Large intestine (tissue), 3 donors: ENCODE results near the gene USP35. TPM values are rescaled to one million over a fixed set of nuclear protein-coding genes. Genes with fewer than 3 reads are reported as not detected.

ENCODE experiments used
- DNase-seq, 2 donors: peaks; one replicate each; pipeline versions ENCODE4 v3.0.0 to v3.0.0-alpha.2; 2013
- H3K27ac ChIP-seq: one replicate; pipeline ENCODE4 v1.5.1; 2013; ENCODE audit warnings: low read length
- H3K27me3 ChIP-seq: 2 replicates; pipeline ENCODE4 v1.6.1; 2013; ENCODE audit warnings: low read length; ENCODE audit not compliant: control insufficient read depth, insufficient read depth
- H3K36me3 ChIP-seq: 2 replicates; pipeline ENCODE4 v1.6.1; 2013; ENCODE audit warnings: low read length; ENCODE audit not compliant: control insufficient read depth, insufficient read depth
- H3K4me1 ChIP-seq: one replicate; pipeline ENCODE4 v1.6.1; 2013; ENCODE audit warnings: low read length; ENCODE audit not compliant: control insufficient read depth, insufficient read depth
- H3K4me3 ChIP-seq: one replicate; pipeline ENCODE4 v1.5.1; 2013; ENCODE audit warnings: low read length
- H3K9me3 ChIP-seq: one replicate; pipeline ENCODE4 v1.6.1; 2013; ENCODE audit warnings: mild to moderate bottlenecking, low read depth, low read length, moderate library complexity; ENCODE audit not compliant: control insufficient read depth
- WGBS: methylation state at CpG from one replicate; pipeline ENCODE4 v1.1.5; 2013; ENCODE audit warnings: low lambda C conversion rate; ENCODE audit not compliant: insufficient coverage; 5-methylcytosine and 5-hydroxymethylcytosine counted together
- polyA plus RNA-seq: library from polyadenylated mRNA; unstranded; fragments of 120-200 nt; gene quantifications from one replicate; pipeline ENCODE4 v1.2.1, GENCODE V29; 2013

The USP35 gene
- polyA plus RNA-seq, 1 donor: 2.9 TPM

GRCh38 chr11:78208257-78209165, 19.8 kb downstream of the USP35 start:
- Histone ChIP-seq H3K27me3 (no peaks in the 10 kb centered on the region), H3K27ac (no peak overlapping the region), H3K9me3 (no peaks in the 10 kb centered on the region), H3K36me3 (peaks cover 10% of the 10 kb centered on the region), H3K4me3 (no peak overlapping the region), H3K4me1 (no peaks in the 10 kb centered on the region)
- no peak for DNase-seq
- WGBS: no CpG with 5 or more reads among the region's 16 CpGs

GRCh38 chr11:78209478-78209877, 20.8 kb downstream of the USP35 start:
- WGBS: no CpG with 5 or more reads among the region's 18 CpGs
- H3K9me3 ChIP-seq: no peaks in the 10 kb centered on the region
- no peak overlapping the region for H3K4me3 ChIP-seq
- H3K27me3 ChIP-seq: no peaks in the 10 kb centered on the region
- no peaks in the 10 kb centered on the region for H3K4me1 ChIP-seq
- peaks cover 15% of the 10 kb centered on the region for H3K36me3 ChIP-seq
- H3K27ac ChIP-seq: no peak overlapping the region
- no peak for DNase-seq

GRCh38 chr11:78210000-78210608, 21.4 kb downstream of the USP35 start:
- Histone ChIP-seq H3K9me3 (no peaks in the 10 kb centered on the region), H3K4me1 (no peaks in the 10 kb centered on the region), H3K4me3 (no peak overlapping the region), H3K27ac (no peak overlapping the region), H3K27me3 (no peaks in the 10 kb centered on the region), H3K36me3 (peaks cover 18% of the 10 kb centered on the region)
- DNase-seq: no peak
- WGBS: no CpG with 5 or more reads among the region's 31 CpGs

- DNase-seq: no peak
- WGBS: 100% methylated on average over 3 of the region's 5 CpGs
- no peak overlapping the region for H3K27ac ChIP-seq
- H3K27me3 ChIP-seq: no peaks in the 10 kb centered on the region
- no peaks in the 10 kb centered on the region for H3K4me1 ChIP-seq
- H3K4me3 ChIP-seq: no peak overlapping the region
- peaks cover 20% of the 10 kb centered on the region for H3K36me3 ChIP-seq
- no peaks in the 10 kb centered on the region for H3K9me3 ChIP-seq
Measured at GRCh38 chr11:78211565-78211964, 22.8 kb downstream of the USP35 start.

- H3K4me3 ChIP-seq: no peak overlapping the region
- peaks cover 22% of the 10 kb centered on the region for H3K36me3 ChIP-seq
- no CpG with 5 or more reads among the region's 11 CpGs for WGBS
- no peak for DNase-seq
- H3K9me3 ChIP-seq: no peaks in the 10 kb centered on the region
- no peaks in the 10 kb centered on the region for H3K27me3 ChIP-seq
- H3K27ac ChIP-seq: no peak overlapping the region
- no peaks in the 10 kb centered on the region for H3K4me1 ChIP-seq
Measured at GRCh38 chr11:78212586-78213371, 24.1 kb downstream of the USP35 start.

- Histone ChIP-seq H3K4me1 (no peaks in the 10 kb centered on the region), H3K27me3 (no peaks in the 10 kb centered on the region), H3K27ac (no peak overlapping the region), H3K9me3 (no peaks in the 10 kb centered on the region), H3K4me3 (no peak overlapping the region), H3K36me3 (peaks cover 29% of the 10 kb centered on the region)
- no CpG with 5 or more reads among the region's 8 CpGs for WGBS
- no peak for DNase-seq
Measured at GRCh38 chr11:78213526-78214330, 25.0 kb downstream of the USP35 start.

- H3K27ac ChIP-seq: no peak overlapping the region
- H3K4me3 ChIP-seq: no peak overlapping the region
- H3K9me3 ChIP-seq: no peaks in the 10 kb centered on the region
- no peaks in the 10 kb centered on the region for H3K4me1 ChIP-seq
- DNase-seq: no peak
- H3K36me3 ChIP-seq: peaks cover 36% of the 10 kb centered on the region
- H3K27me3 ChIP-seq: no peaks in the 10 kb centered on the region
- WGBS: 100% methylated on average over 1 of the region's 12 CpGs
Measured at GRCh38 chr11:78214331-78215194, 25.8 kb downstream of the USP35 start.

GRCh38 chr11:78216021-78216420, 27.3 kb downstream of the USP35 start:
- DNase-seq: no peak
- no peak overlapping the region for H3K4me3 ChIP-seq
- WGBS: no CpG with 5 or more reads among the region's 3 CpGs
- no peaks in the 10 kb centered on the region for H3K27me3 ChIP-seq
- no peaks in the 10 kb centered on the region for H3K9me3 ChIP-seq
- H3K27ac ChIP-seq: no peak overlapping the region
- no peaks in the 10 kb centered on the region for H3K4me1 ChIP-seq
- peaks cover 46% of the 10 kb centered on the region for H3K36me3 ChIP-seq

- H3K4me3 ChIP-seq: no peak overlapping the region
- peaks cover 53% of the 10 kb centered on the region for H3K36me3 ChIP-seq
- no peak for DNase-seq
- no peaks in the 10 kb centered on the region for H3K9me3 ChIP-seq
- no peaks in the 10 kb centered on the region for H3K27me3 ChIP-seq
- H3K27ac ChIP-seq: no peak overlapping the region
- WGBS: no CpG with 5 or more reads among the region's 5 CpGs
- H3K4me1 ChIP-seq: no peaks in the 10 kb centered on the region
Measured at GRCh38 chr11:78216571-78217287, 28.0 kb downstream of the USP35 start.
